HG03097 (cell line): Measurements from ENCODE around the gene DOCK4.

Source experiments
- ATAC-seq: cut with Tn5 transposase; IDR thresholded peaks from one replicate; pipeline ENCODE4 v1.9.1; 2021; ENCODE audit not compliant: unreplicated experiment, low FRiP score

DOCK4 gene

GRCh38 chr7:112023282-112023681 is 182.9 kb downstream of the DOCK4 start:
- ATAC-seq = no peak

DNA sequence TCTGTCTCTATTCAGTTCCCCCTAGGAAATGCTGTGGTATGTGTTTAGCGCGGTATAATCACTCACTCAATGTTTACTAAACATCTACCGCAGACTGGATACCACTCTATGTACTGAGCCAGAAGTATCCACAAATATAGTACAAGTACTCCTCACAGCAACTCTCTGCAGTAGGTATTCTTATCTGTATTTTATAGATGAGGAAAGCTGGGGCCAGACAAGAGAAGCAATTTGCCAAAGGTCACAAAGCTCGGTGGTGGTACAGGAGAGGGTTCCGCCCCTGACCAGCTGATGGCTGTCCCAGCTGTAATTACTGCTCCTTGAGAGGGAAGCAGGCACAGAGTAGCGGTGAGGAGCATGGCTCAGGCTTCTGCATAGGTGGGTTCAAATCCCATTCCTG is 184.1 kb downstream of the DOCK4 start:
- ATAC-seq = no peak

GRCh38 chr7:112021379-112022044 is 184.7 kb downstream of the DOCK4 start:
- no peak for ATAC-seq

DNA sequence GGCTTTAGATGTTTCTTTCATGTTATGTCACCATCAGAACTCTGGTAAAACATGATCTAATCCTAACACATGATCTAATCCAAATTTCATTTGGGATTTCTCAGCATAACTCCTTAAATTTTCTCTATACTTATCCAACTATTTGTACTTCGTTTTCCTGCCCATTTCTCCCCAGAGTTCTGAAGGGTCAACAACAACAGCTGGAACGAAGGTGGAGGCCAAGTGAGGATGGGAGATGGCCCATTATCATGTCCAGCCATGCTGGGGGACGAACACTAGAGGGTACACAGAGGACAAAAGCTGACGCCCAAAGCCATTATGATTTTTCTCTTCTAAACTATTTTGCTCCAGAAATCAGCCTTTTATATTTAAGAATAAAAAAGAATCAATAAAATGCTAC is 185.4 kb downstream of the DOCK4 start:
- ATAC-seq = no peak

DNA sequence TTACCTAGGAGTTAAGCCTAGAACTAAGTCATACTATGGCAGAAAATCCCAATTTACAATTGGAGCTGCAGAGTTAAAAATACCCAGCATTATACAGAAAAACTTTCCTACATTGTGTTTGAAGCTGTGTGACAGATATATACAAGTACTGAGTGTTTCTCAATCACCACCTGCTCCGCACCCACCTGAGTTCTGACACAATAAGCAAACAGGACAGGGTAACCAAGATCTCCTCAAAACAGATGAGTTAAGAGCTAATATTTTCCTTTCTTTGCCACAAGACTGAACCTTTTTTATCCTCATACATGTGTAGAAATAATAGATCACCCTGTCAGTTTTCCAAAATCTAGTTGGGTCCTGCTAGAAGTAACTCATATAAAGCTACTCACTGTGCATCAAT is 186.3 kb downstream of the DOCK4 start:
- ATAC-seq = no peak

DNA sequence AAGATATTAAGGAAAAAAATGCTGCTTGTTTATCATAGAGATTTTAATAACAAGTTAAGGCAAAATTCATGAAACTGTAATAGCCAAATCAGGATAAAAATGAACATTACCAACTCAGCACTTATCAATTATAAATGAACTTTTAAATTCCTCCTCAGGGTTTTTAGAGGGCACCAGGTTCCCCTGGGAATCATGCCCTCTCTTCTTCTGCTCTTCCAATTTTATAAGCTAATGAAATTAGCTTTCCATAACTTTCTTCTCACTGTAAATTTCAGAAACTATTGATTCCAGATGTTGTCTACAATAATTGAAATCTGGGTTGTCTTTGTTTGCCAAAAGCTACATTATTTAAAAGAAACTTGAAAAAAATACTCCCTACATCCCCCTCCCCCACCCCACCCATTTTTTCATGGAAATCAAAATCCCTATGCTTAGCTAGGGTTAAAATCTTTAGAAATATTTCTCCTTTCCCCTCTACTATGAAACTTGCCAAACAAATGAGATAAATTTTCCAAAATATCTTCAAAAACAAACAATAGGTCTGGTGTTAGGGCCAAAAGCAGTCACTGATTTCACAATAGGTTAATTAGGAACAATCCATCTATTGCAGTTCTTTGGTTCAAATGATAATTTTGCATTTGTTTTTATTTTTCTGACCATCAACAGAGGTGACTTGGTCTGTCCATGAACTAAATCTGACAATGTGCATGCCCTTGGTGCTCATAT is 187.7 kb downstream of the DOCK4 start:
- no peak for ATAC-seq

- ATAC-seq = no peak
Observed at GRCh38 chr7:112015146-112015545, 191.1 kb downstream of the DOCK4 start.

DNA sequence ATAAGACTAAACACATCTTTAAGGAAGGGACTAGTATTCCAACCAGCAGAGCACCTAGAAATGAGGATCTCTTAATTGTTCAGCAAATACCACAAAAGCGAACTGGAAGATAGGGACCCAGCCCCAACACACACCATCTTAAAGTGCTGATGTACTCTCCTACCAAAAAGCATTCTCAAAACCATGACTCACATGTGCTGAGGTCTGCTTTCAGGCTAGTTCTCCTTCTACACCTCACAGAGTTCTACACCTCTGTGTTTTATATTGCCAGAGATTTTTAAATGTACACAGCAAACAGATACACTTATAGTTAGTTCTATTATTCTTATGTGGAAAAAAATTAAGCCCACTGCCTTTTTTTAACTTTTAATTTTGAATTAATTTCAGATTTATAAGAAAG is 191.9 kb downstream of the DOCK4 start:
- ATAC-seq = no peak

GRCh38 chr7:112013274-112013673 is 192.9 kb downstream of the DOCK4 start:
- ATAC-seq = no peak

- ATAC-seq = no peak
Observed at GRCh38 chr7:112012242-112012641, 194.0 kb downstream of the DOCK4 start.

GRCh38 chr7:112010994-112011393 is 195.2 kb downstream of the DOCK4 start:
- ATAC-seq = no peak

DNA sequence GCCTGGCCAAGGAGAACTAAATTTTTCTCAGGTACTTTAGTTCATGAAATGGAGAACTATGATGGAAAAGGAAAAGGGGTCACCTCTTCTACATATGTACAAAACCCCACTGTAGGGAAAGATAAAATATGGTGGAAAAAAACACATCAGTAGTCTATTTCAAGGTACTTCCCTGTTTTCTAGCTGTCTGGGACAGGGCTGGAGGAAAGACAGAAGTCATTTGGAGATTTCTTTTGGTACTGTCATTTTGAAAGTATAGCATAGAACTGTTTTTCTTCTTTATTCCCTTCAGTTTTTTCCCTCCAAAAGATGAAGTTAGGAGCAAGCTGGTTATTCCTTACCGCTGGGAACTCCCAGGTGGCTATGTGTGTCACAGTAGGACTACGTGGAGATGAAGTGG is 196.1 kb downstream of the DOCK4 start:
- ATAC-seq = no peak

GRCh38 chr7:112009081-112009480 is 197.1 kb downstream of the DOCK4 start:
- no peak for ATAC-seq

DNA sequence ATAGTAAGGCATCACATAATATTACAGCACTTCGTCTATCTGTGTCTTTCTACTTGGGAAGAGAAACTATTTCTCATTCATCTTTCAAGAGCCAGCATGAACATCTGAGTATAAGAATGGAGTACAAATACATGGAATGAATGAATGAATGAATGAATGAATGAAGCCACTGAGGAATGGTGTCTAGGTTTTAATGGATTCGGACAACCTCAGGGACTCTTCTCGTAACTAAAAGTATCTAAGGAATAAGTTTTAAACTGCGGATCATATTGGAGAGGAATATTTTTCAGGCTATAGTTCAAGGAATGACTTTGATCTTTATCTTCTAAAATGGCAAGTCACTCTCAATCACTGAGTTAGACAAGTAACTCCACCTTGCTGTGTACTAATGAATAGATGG is 199.0 kb downstream of the DOCK4 start:
- no peak for ATAC-seq

- ATAC-seq = no peak
Observed at GRCh38 chr7:112006071-112006470, 200.1 kb downstream of the DOCK4 start.

DNA sequence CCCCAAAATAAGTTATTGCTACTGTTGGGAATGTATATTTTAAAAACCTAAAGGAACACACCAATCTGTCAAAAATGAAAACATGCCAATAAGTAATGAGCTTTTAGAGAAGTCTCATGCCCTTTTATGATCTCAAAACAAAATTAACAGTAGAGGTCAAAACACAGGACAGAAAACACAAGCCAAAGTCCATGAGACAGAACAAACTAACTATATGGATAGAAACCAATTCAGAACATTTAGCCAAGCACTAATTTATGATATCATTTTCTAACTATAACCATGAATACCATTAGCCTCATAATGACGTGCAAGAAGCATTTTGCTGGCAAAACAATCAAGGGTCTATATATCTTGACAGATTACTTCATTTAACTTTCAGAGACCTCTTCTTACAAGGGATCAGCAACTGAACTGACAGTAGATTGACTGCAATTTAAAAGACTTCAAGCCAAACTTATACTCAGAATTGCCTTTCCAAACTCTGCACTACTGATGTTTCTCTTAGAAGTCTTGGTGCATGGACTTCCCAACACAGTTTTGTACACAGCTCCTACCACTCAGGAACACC is 200.9 kb downstream of the DOCK4 start:
- no peak for ATAC-seq

DNA sequence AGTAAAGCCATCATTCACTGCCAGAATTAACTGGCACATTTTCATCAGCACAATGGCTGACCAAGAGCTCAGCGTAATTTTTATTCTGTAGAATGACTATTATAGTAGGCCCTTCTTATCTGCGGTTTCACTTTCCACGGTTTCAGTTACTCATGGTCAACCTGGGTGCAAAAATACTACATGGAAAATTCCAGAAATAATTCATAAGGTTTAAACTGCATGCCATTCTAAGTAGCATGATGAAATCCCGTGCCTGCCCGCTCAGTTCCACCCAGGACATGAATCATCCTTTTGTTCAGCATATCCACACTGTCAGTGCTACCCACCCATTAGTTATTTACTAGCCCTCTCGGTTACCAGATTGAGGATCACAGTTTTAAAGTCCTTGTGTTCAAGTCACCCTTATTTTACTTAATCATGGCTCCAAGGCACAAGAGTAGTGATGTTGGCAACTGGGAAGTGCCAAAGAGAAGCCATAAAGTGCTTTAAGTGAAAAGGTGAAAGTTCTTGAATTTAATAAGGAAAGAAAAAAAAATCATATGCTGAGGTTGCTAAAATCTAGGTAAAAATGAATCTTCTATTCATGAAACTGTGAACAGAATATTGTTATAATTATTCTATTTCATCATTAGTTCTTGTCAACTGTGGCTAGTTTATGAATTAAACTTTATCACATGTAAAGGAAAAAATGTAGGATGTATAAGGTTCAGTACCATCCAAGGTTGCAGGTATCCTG is 204.9 kb downstream of the DOCK4 start:
- no peak for ATAC-seq

- no peak for ATAC-seq
Observed at GRCh38 chr7:111998326-111998725, 207.9 kb downstream of the DOCK4 start.

DNA sequence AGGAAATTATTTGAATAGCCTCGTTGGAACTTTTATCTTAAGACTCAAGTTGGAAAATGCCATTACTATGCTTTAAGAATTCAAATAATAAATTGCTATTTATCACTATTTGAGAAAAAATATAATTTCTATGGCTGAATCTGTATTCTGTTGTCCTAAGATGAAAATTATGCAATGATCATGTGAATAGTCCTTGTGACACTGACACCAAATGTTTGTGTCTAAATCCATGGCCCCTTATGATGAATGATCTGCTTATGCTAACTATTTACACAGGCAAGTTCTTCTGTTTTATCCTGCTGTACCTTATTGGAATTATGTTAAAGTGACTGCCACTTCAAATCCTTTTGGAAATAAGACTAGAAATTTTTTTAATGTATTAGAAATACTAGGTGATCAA is 208.7 kb downstream of the DOCK4 start:
- ATAC-seq = no peak

GRCh38 chr7:111992601-111993000 is 213.6 kb downstream of the DOCK4 start:
- no peak for ATAC-seq

DNA sequence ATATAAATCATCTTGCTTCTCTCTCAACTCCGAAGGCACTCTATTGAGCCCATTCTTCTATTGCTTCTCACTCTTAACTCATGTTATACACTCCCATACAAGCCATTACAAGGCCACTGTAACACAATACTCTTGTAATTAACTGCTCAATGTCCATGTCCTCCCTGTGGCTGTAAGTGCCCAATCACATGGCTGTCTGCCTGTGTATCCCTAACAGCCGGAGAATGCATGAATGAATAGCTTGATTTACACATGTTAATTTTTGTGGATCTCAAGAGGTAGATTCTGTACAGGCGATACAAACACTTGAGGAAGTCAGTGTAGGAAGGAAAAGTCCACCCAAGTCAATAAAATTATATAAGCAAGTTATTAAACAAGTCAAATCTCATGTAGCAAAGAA is 215.6 kb downstream of the DOCK4 start:
- no peak for ATAC-seq
